GM23248 (cell line): ENCODE measurements around the gene FTO.

Experiments
- EZH2 ChIP-seq: fragments of 200-600 bp; sonication (generic); IDR thresholded peaks from 2 replicates; pipeline ENCODE4 v1.6.1; 2018; ENCODE audit warnings: antibody characterized with exemption, mild to moderate bottlenecking; ENCODE audit not compliant: insufficient read depth, poor library complexity, severe bottlenecking
- EZH2phosphoT487 ChIP-seq: fragments of 200-600 bp; sonication (generic); IDR thresholded peaks from 2 replicates; pipeline ENCODE4 v1.6.1; 2018; ENCODE audit warnings: antibody characterized with exemption, moderate library complexity, mild to moderate bottlenecking, low read depth; ENCODE audit not compliant: insufficient read depth

DNA sequence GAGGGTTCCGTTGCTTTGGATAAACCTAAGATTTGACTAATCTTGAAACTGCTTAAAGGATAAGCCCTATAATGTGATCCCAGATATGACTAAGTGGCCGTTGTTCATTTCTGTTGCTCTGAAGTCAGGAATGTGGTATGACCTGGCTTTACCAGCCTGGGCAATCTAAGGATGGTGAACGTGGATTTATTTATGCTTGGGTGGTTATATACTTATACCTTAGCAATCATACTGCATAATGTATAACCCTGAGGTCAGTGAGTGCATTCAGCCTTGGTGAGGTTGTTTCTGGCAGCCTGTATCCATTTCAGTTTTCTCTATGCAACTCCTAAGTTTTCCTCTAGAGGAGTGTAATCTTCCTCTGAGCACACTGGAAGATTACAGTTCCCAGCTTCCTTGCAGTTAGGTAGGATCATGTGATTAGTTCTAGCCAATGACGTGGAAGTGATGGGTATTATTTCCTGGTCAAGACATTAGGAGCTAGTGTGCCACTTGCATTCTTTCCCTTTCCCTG is 41.9 kb downstream of the FTO start:
- TF ChIP-seq EZH2 (no peak), EZH2phosphoT487 (no peak)
